ENCODE results near the gene ITFG1. TPM values are rescaled to one million over a fixed set of nuclear protein-coding genes. Genes with fewer than 3 reads are reported as not detected.
"Not testable (repeated sequence)": the region's sequence is repeated elsewhere in the genome, so short reads cannot be mapped to it uniquely, and the experiment has no call there.

ITFG1 gene
- total and polyA plus RNA-seq, 2 of the 8 experiments (the other 6 are each of a cell fraction or from before 2014, with no cell fraction given) = 13.8 to 22.2 TPM

GRCh38 chr16:47473004-47473403 lies 12.1 kb upstream of the ITFG1 start:
- H3K79me1 ChIP-seq (ENCODE audit: low read depth, low read length); H3K4me1 ChIP-seq (replicated peaks in 1 of 4; ENCODE audit: control insufficient read depth in 3 of 4, insufficient read depth in 4 of 4, low read length in 3 of 4); H3K4me3 ChIP-seq (ENCODE audit: extremely low read depth in 1 of 4, insufficient read depth in 2 of 4, low read depth in 3 of 4, low read length in 4 of 4); H3K4me2 ChIP-seq (ENCODE audit: insufficient read depth in 1 of 2, low read depth in 2 of 2, low read length in 2 of 2); H4K5ac ChIP-seq (ENCODE audit: insufficient read length, low read depth, low read length); FAIRE-seq; H3K36me3 ChIP-seq (ENCODE audit: control insufficient read depth in 2 of 4, insufficient read depth in 4 of 4, low read length in 3 of 4); H2AK5ac ChIP-seq (ENCODE audit: low read depth, low read length); H2BK20ac ChIP-seq (ENCODE audit: low read length); H3K14ac ChIP-seq (ENCODE audit: insufficient read length); H3K27ac ChIP-seq (ENCODE audit: low read depth, low read length); H4K91ac ChIP-seq (replicated peaks; ENCODE audit: insufficient read length, low read length); H3K9ac ChIP-seq (replicated peaks in 1 of 4; ENCODE audit: extremely low read depth in 1 of 4, low read depth in 3 of 4, low read length in 3 of 4); H4K20me1 ChIP-seq (replicated peaks in 1 of 2; ENCODE audit: control insufficient read depth in 1 of 2, insufficient read depth in 2 of 2, low read length in 2 of 2); H3K27me3 ChIP-seq (replicated peaks in 1 of 4; ENCODE audit: control insufficient read depth in 3 of 4, extremely low read depth in 1 of 4, insufficient read depth in 3 of 4, low read length in 3 of 4); H3K56ac ChIP-seq (replicated peaks; ENCODE audit: insufficient read length, low read depth, low read length); DNase-seq (ENCODE audit: low read depth in 1 of 2, low spot score in 2 of 2); H2BK5ac ChIP-seq (ENCODE audit: low read depth, low read length); H3K23me2 ChIP-seq (ENCODE audit: low read depth, low read length); H3K18ac ChIP-seq (ENCODE audit: extremely low read depth, low read length); H4K8ac ChIP-seq (ENCODE audit: extremely low read depth, insufficient read depth, low read length); H3K79me2 ChIP-seq (ENCODE audit: control insufficient read depth in 1 of 2, insufficient read depth in 2 of 2, low read length in 2 of 2); POLR2A ChIA-PET (ENCODE audit: partially characterized antibody); H2BK120ac ChIP-seq (replicated peaks; ENCODE audit: low read depth, low read length); H3K9me3 ChIP-seq (ENCODE audit: insufficient read depth in 2 of 2, low read depth in 1 of 2, low read length in 1 of 2); H2BK12ac ChIP-seq (ENCODE audit: low read depth, low read length); H2BK15ac ChIP-seq (ENCODE audit: low read length); H3K23ac ChIP-seq (ENCODE audit: insufficient read length); H3K4ac ChIP-seq (replicated peaks; ENCODE audit: insufficient read length, low read depth, low read length); H2AFZ ChIP-seq (ENCODE audit: low read length): not testable (repeated sequence)
- CTCF ChIA-PET (ENCODE audit: partially characterized antibody) = interaction anchor here (0.6 kb wide), 3 partner anchors 19 to 430 kb away, joined by 3 to 4 read pairs (median 3); no protein-coding TSS in a partner anchor
- 85% methylated on average over 1 of the region's 2 CpGs; no CpG with 5 or more reads in 1 of the 2 experiments for WGBS, 2 experiments (ENCODE audit: extremely low coverage in 1 of 2, insufficient coverage in 1 of 2, insufficient read length in 1 of 2, insufficient replicate concordance in 2 of 2, low coverage in 1 of 2, low lambda C conversion rate in 2 of 2, missing lambda C conversion rate in 1 of 2)

Data from H1 (cell line).